Measurements from ENCODE around the gene CDC42BPA. TPM values are rescaled to one million over a fixed set of nuclear protein-coding genes. Genes with fewer than 3 reads are reported as not detected.

Gene CDC42BPA
- total RNA-seq, 1 donor from 2014 or later, result 37.4 TPM

GRCh38 chr1:226989085-226989920, 329.0 kb downstream of the CDC42BPA start:
- DNase-seq (no peak), ATAC-seq (no peak)
- intact Hi-C loops (cut with micrococcal nuclease), result no loop called here

GRCh38 chr1:226988334-226988666, 330.0 kb downstream of the CDC42BPA start:
- DNase-seq, result no peak
- ATAC-seq, result no peak
- intact Hi-C loops (cut with micrococcal nuclease), result no loop called here

DNA sequence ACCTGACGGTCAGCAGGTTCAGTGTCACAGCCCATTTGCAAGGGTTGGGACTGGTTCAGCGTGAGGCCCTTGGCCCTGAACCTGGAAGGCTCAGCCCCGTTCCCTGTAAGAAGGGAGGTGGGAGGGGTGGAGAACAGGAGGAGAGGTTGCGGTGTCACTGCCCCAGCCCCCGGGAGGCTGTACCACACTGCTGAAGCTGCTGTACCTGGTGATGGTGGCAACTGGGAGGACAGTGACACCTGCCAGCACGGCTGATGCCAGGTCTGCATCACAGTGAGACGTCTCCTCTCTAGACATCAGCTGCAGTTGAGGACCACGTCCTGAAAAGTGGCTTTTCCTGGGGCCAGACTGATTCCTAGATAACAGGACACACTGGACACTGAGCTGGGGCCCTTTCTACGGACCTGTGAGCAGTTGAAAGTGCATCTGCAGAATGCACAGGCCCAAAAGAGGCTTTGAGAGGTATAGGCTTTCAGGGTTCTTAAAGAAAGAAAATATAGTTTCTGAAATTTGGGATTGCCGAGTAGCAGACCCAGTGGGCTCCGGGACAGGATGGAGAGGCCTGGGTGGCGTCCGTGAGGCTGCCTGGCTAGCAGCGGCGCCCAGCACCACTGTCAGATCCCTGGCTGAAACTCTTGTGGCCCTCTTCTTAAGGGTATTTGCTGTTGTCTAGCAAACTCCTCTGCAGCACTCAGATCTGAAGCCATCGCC, 330.5 kb downstream of the CDC42BPA start:
- ATAC-seq, result no peak
- intact Hi-C loops (cut with micrococcal nuclease), result no loop called here

GRCh38 chr1:226987179-226987536, 331.1 kb downstream of the CDC42BPA start:
- intact Hi-C loops (cut with micrococcal nuclease), result no loop called here
- DNase-seq, result no peak
- no peak for ATAC-seq

More for the DNA sequence above, 330.5 kb downstream of the CDC42BPA start:
- no peak for DNase-seq

DNA sequence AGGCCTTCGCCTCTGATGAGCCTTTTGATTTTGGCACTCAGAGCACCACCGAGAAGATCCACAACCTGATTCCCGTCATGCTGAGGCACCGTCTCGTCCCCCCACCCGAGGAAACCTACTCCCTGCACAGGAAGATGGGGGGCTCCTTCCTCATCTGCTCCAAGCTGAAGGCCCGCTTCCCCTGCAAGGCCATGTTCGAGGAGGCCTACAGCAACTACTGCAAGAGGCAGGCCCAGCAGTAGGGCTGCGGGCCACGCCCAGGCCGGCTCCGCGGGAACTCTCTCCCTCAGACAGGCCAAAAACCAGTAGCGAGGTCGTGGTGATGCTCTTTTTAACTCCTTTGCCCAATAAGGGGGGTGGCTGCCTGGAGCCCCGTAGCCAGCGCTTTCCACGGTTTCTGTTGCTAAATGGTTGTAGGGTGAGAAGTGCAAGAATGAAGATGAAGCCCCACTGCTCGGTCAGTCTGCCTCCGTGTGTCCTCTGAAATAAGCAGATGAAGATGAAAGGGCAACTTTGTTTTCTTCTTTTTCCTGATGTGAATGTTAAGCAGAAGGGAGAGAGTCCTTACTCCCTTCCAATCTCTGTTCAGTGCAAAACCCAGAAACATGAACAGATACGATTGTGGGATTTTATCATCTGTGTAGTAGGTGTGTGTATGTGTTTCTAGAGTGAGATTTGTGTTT, 331.7 kb downstream of the CDC42BPA start:
- ATAC-seq (no peak), DNase-seq (no peak)
- intact Hi-C loops (cut with micrococcal nuclease), result no loop called here

GRCh38 chr1:226985839-226986463, 332.3 kb downstream of the CDC42BPA start:
- intact Hi-C loops (cut with micrococcal nuclease), result no loop called here
- peak; percentile 71 for DNase-seq
- peak; percentile 50 for ATAC-seq

- intact Hi-C loops (cut with micrococcal nuclease), result no loop called here
- DNase-seq (no peak), ATAC-seq (no peak)
Observed at GRCh38 chr1:226985239-226985838, 333.0 kb downstream of the CDC42BPA start.

DNA sequence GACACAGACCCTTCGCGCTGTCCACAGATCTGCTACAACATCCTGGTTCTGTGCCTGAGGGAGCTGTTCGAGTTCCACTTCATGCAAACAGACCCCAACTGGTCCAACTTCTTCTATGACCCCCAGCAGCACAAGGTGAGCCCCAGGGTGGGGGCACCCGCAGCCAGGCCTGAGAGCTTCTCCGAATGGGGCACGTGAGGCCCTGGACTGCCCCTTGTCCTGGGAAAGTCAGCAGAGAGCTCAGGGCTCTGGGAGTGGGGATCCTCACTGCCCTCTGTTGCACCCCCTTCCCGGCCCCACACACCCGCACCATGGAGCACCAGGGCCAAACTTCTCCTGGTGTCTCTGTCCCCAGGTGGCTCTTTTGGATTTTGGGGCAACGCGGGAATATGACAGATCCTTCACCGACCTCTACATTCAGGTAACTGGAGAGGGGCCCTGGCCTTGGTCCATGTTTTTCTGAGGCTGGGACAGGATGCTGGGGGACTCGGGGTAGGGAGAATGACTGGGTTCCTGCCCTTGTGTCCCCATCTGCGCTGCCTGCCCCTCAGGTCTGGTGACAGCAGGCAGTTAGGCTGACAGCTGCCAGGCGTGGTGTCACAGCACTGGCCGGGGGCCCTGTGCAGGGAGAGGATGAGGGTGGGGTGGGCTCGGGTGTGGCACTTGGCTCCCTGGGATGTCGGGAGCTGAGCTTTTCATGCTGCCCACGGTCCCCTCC, 333.6 kb downstream of the CDC42BPA start:
- intact Hi-C loops (cut with micrococcal nuclease), result no loop called here
- peak; percentile 56 for ATAC-seq
- peak; percentile 78 for DNase-seq

GRCh38 chr1:226983992-226984364, 334.3 kb downstream of the CDC42BPA start:
- ATAC-seq (no peak), DNase-seq (no peak)
- intact Hi-C loops (cut with micrococcal nuclease), result no loop called here

GRCh38 chr1:226983247-226983991, 334.9 kb downstream of the CDC42BPA start:
- intact Hi-C loops (cut with micrococcal nuclease), result no loop called here
- no peak for DNase-seq
- ATAC-seq, result no peak

- no peak for ATAC-seq
- no peak for DNase-seq
- intact Hi-C loops (cut with micrococcal nuclease), result no loop called here
Observed at GRCh38 chr1:226982451-226983177, 335.7 kb downstream of the CDC42BPA start.

GRCh38 chr1:226981838-226982237, 336.5 kb downstream of the CDC42BPA start:
- DNase-seq, result no peak
- ATAC-seq, result no peak
- intact Hi-C loops (cut with micrococcal nuclease), result no loop called here

DNA sequence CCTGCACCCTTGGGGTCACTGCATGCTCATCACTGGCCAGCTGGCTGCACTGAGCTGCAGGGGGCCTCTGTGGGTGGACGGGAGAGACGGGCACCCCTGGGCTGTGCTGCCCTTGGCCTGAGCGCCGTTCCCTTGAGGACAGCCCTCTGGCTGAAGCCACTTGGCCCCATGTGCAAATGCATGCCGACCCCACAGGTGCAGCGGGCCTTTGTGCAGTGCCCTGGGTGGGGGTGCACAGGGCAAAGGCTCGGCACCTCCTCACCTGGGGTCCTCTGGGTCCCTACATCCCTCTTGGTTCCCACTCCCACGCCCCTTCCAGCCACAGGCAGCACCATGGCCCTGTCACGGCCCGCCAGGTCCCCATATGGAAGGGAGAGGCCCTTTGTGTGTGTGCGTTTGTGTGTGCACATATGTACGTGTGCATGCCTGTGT, 336.9 kb downstream of the CDC42BPA start:
- DNase-seq, result no peak
- intact Hi-C loops (cut with micrococcal nuclease), result no loop called here
- no peak for ATAC-seq

GRCh38 chr1:226980565-226981385, 337.5 kb downstream of the CDC42BPA start:
- ATAC-seq, result peak; percentile 54
- peak; percentile 87 for DNase-seq
- intact Hi-C loops (cut with micrococcal nuclease), result no loop called here

- intact Hi-C loops (cut with micrococcal nuclease), result no loop called here
- DNase-seq, result no peak
- peak; percentile 8 for ATAC-seq
Observed at GRCh38 chr1:226980122-226980560, 338.2 kb downstream of the CDC42BPA start.

- peak; percentile 75 for ATAC-seq
- DNase-seq, result peak; percentile 77
- intact Hi-C loops (cut with micrococcal nuclease), result no loop called here
Observed at GRCh38 chr1:226979517-226980121, 338.7 kb downstream of the CDC42BPA start.
